Mammary epithelial cell (primary cell): ENCODE data around the gene CEP112.

Experiments
- CTCF ChIP-seq, 2 donors: IDR thresholded peaks in 1 of 2; conservative IDR thresholded peaks in 1 of 2; 2 replicates each; pipeline ENCODE4 v1.5.1; 2011 to 2012; ENCODE audit warnings: inconsistent platforms in 2 of 2, low read length in 2 of 2, mild to moderate bottlenecking in 2 of 2, control low read depth in 1 of 2, low read depth in 1 of 2; ENCODE audit not compliant: insufficient read depth in 1 of 2; ENCODE audit errors: extremely low read depth in 1 of 2
- EZH2 ChIP-seq: IDR thresholded peaks from 2 replicates; pipeline ENCODE4 v1.6.1; 2012; ENCODE audit warnings: low read length, inconsistent platforms, borderline replicate concordance

- TF ChIP-seq CTCF (conservative IDR thresholded peaks at IDR 0.05 in 1 of 2, IDR thresholded peaks at IDR 0.05 in 1 of 2; ENCODE audit: extremely low read depth in 1 of 2, insufficient read depth in 1 of 2, low read depth in 1 of 2, low read length in 2 of 2), result no peak
- TF ChIP-seq EZH2, result no peak
Measured at GRCh38 chr17:65936013-65936412, 255.9 kb downstream of the CEP112 start.
